Measurements from ENCODE around the gene YBX3. TPM values are rescaled to one million over a fixed set of nuclear protein-coding genes. Genes with fewer than 3 reads are reported as not detected.

The YBX3 gene
- total RNA-seq, 4 donors from 2014 or later: 610 to 832 (median 677) TPM

- no peaks in the 10 kb centered on the region for H3K9me3 ChIP-seq
- peak overlapping the region; percentile 83 for H3K4me3 ChIP-seq
- peak overlapping the region; percentile 100 for H3K27ac ChIP-seq
- WGBS: under 1% methylated on average over 26 of the region's 26 CpGs
- peaks cover 61% of the 10 kb centered on the region for H3K4me1 ChIP-seq
- no peaks in the 10 kb centered on the region for H3K36me3 ChIP-seq
- TF ChIP-seq POLR2AphosphoS5 (IDR thresholded peaks at IDR 0.05): peak; percentile 89 to 99 (median 96)
- TF ChIP-seq POLR2A (IDR thresholded peaks at IDR 0.05): peak in 1 of 2 donors; percentile 60
- TF ChIP-seq EP300 (IDR thresholded peaks at IDR 0.05): no peak
- no peak for TF ChIP-seq CTCF (IDR thresholded peaks at IDR 0.05)
- no peaks in the 10 kb centered on the region for H3K27me3 ChIP-seq
- peak; percentile 96 to 97 for DNase-seq (ENCODE audit: low spot score in 2 of 2)
Observed at GRCh38 chr12:10721651-10722501, 1.2 kb downstream of the YBX3 start.

GRCh38 chr12:10720974-10721650 is 2.0 kb downstream of the YBX3 start:
- TF ChIP-seq CTCF (IDR thresholded peaks at IDR 0.05) (no peak), EP300 (IDR thresholded peaks at IDR 0.05) (no peak), POLR2AphosphoS5 (IDR thresholded peaks at IDR 0.05) (no peak), POLR2A (IDR thresholded peaks at IDR 0.05) (no peak)

GRCh38 chr12:10719482-10719881 is 3.6 kb downstream of the YBX3 start:
- Histone ChIP-seq H3K27ac (peak overlapping the region; percentile 100), H3K9me3 (no peaks in the 10 kb centered on the region), H3K36me3 (peaks cover 14% of the 10 kb centered on the region), H3K27me3 (no peaks in the 10 kb centered on the region), H3K4me3 (peak overlapping the region; percentile 83), H3K4me1 (peaks cover 69% of the 10 kb centered on the region)
- DNase-seq (ENCODE audit: low spot score in 2 of 2): no peak
- 41% methylated on average over 4 of the region's 4 CpGs for WGBS
- TF ChIP-seq EP300 (IDR thresholded peaks at IDR 0.05) (no peak), POLR2A (IDR thresholded peaks at IDR 0.05) (no peak), POLR2AphosphoS5 (IDR thresholded peaks at IDR 0.05) (no peak), CTCF (IDR thresholded peaks at IDR 0.05) (no peak)

More at GRCh38 chr12:10720974-10721650, 2.0 kb downstream of the YBX3 start:
- no peaks in the 10 kb centered on the region for H3K27me3 ChIP-seq
- H3K9me3 ChIP-seq: no peaks in the 10 kb centered on the region
- no peaks in the 10 kb centered on the region for H3K36me3 ChIP-seq
- peak overlapping the region; percentile 100 for H3K27ac ChIP-seq
- DNase-seq (ENCODE audit: low spot score in 2 of 2): no peak
- 9% methylated on average over 3 of the region's 3 CpGs for WGBS
- peak overlapping the region; percentile 83 for H3K4me3 ChIP-seq
- peaks cover 66% of the 10 kb centered on the region for H3K4me1 ChIP-seq

- peaks cover 25% of the 10 kb centered on the region for H3K36me3 ChIP-seq
- H3K27me3 ChIP-seq: no peaks in the 10 kb centered on the region
- peak overlapping the region; percentile 83 for H3K4me3 ChIP-seq
- DNase-seq (ENCODE audit: low spot score in 2 of 2): no peak
- peaks cover 59% of the 10 kb centered on the region for H3K4me1 ChIP-seq
- no peaks in the 10 kb centered on the region for H3K9me3 ChIP-seq
- peak overlapping the region; percentile 100 for H3K27ac ChIP-seq
- WGBS: 16% methylated on average over 4 of the region's 4 CpGs
- no peak for TF ChIP-seq CTCF (IDR thresholded peaks at IDR 0.05)
- TF ChIP-seq EP300 (IDR thresholded peaks at IDR 0.05): no peak
- TF ChIP-seq POLR2A (IDR thresholded peaks at IDR 0.05): no peak
- TF ChIP-seq POLR2AphosphoS5 (IDR thresholded peaks at IDR 0.05): no peak
Observed at GRCh38 chr12:10718279-10718821, 4.8 kb downstream of the YBX3 start.

GRCh38 chr12:10717410-10717809 is 5.7 kb downstream of the YBX3 start:
- Histone ChIP-seq H3K4me3 (peak overlapping the region; percentile 83), H3K9me3 (no peaks in the 10 kb centered on the region), H3K27ac (peak overlapping the region; percentile 100), H3K27me3 (no peaks in the 10 kb centered on the region), H3K36me3 (peaks cover 35% of the 10 kb centered on the region), H3K4me1 (peaks cover 59% of the 10 kb centered on the region)
- WGBS: 23% methylated on average over 2 of the region's 2 CpGs
- TF ChIP-seq EP300 (IDR thresholded peaks at IDR 0.05): no peak
- no peak for DNase-seq (ENCODE audit: low spot score in 2 of 2)
